ENCODE measurements around the gene SDR42E1. TPM values are rescaled to one million over a fixed set of nuclear protein-coding genes. Genes with fewer than 3 reads are reported as not detected.
"Not testable (repeated sequence)": the region's sequence is repeated elsewhere in the genome, so short reads cannot be mapped to it uniquely, and the experiment has no call there.

The SDR42E1 gene
- total and polyA plus RNA-seq, 7 experiments from 2014 or later, result 2.2 to 12.1 (median 4.6) TPM

GRCh38 chr16:82017911-82018568, 6.8 kb upstream of the SDR42E1 start:
- intact Hi-C loops (cut with micrococcal nuclease), result no loop called here
- H3K4me3 Mint-ChIP-seq, result no peak overlapping the region
- no peak for DNase-seq
- H3K4me3 ChIP-seq (ENCODE audit: low read length), result no peak overlapping the region
- H3K27me3 Mint-ChIP-seq, result peaks cover 18 to 49% (median 39%) of the 10 kb centered on the region in 5 donors
- ChIA-PET POLR2A (no interaction called here), CTCF (no interaction called here)
- H3K27ac ChIP-seq (ENCODE audit: low read depth, low read length), result no peak overlapping the region
- H3K36me3 Mint-ChIP-seq, result no peaks in the 10 kb centered on the region
- H3K27me3 ChIP-seq (ENCODE audit: control insufficient read depth in 2 of 2, insufficient read depth in 2 of 2, low read length in 2 of 2), result peaks cover 0 to 5% of the 10 kb centered on the region in 2 donors
- no peak for ATAC-seq
- H3K4me1 ChIP-seq (ENCODE audit: control insufficient read depth in 2 of 2, insufficient read depth in 2 of 2, low read length in 2 of 2), result no peaks in the 10 kb centered on the region
- peaks cover 0 to 15% (median 4%) of the 10 kb centered on the region in 11 donors for H3K9me3 Mint-ChIP-seq
- H3K27ac Mint-ChIP-seq, result no peak overlapping the region
- H3K4me1 Mint-ChIP-seq, result no peaks in the 10 kb centered on the region
- H3K36me3 ChIP-seq (ENCODE audit: control insufficient read depth in 2 of 3, insufficient read depth in 3 of 3, low read length in 3 of 3), result no peaks in the 10 kb centered on the region
- H3K9me3 ChIP-seq (ENCODE audit: control insufficient read depth in 2 of 3, low read length in 3 of 3), result no peaks in the 10 kb centered on the region

DNA sequence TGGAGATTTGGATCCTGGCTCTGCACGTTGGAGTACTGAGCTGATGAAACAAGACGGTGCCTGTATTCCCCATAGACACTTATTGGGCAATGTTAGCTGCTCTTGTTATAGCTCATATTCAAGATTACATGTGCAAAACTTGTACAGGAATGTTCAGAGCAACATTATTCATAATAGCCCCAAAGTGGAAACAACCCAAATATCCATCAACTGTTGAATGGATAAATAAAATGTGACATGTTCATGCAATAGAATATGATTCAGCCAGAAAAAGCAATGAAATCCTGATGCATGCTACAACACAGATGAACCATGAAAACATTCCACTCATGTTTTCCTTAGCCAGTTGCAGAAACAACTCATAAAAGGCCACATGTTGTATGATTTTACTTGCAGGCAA, 5.7 kb upstream of the SDR42E1 start:
- CTCF ChIA-PET, result no interaction called here
- H3K36me3 Mint-ChIP-seq, result peaks cover 0 to under 1% (median 0%) of the 10 kb centered on the region in 5 donors
- POLR2A ChIA-PET, result no interaction called here
- Histone ChIP-seq H3K4me3 (ENCODE audit: low read length) (no peak overlapping the region), H3K27me3 (ENCODE audit: control insufficient read depth in 2 of 2, insufficient read depth in 2 of 2, low read length in 2 of 2) (peaks cover 0 to 5% of the 10 kb centered on the region in 2 donors), H3K36me3 (ENCODE audit: control insufficient read depth in 2 of 3, insufficient read depth in 3 of 3, low read length in 3 of 3) (no peaks in the 10 kb centered on the region), H3K27ac (ENCODE audit: low read depth, low read length) (no peak overlapping the region), H3K4me1 (ENCODE audit: control insufficient read depth in 2 of 2, insufficient read depth in 2 of 2, low read length in 2 of 2) (no peaks in the 10 kb centered on the region), H3K9me3 (ENCODE audit: control insufficient read depth in 2 of 3, low read length in 3 of 3) (no peaks in the 10 kb centered on the region)
- H3K4me1 Mint-ChIP-seq, result peaks cover 0 to 4% (median under 1%) of the 10 kb centered on the region in 7 donors
- H3K9me3 Mint-ChIP-seq, result peaks cover 0 to 15% (median 5%) of the 10 kb centered on the region in 11 donors
- intact Hi-C loops (cut with micrococcal nuclease), result no loop called here
- no peak for DNase-seq
- H3K4me3 Mint-ChIP-seq, result no peak overlapping the region
- ATAC-seq, result no peak
- H3K27me3 Mint-ChIP-seq, result peaks cover 23 to 49% (median 42%) of the 10 kb centered on the region in 5 donors
- H3K27ac Mint-ChIP-seq, result no peak overlapping the region

- intact Hi-C loops (cut with micrococcal nuclease), result no loop called here
Measured at GRCh38 chr16:82016263-82016662, 5.0 kb upstream of the SDR42E1 start.

DNA sequence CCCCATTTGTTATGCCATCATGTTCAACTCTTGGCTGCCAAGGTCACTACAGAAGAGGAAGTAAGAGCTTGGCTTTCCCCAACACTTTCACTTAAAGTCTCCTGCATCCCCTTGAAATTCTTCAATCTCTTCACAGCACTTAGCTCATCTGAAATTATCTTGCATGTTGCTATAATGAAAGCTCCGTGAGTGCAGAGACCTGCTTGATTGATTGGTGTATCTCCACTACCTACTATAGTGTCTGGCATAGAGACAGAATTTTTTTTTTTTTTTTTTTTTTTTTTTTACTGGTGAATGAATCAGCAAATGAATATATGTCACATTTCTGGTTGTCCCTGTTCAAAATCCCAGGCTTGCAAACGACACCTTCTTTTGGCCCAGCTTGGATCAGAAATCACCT, 1.9 kb upstream of the SDR42E1 start:
- Mint-ChIP-seq H3K9me3 (peaks cover 0 to 41% (median 13%) of the 10 kb centered on the region in 11 donors), H3K27ac (no peak overlapping the region), H3K4me3 (peak overlapping the region in 2 of 10 donors; percentile 18 to 25), H3K36me3 (peaks cover 9 to 27% (median 19%) of the 10 kb centered on the region in 5 donors), H3K27me3 (peaks cover 16 to 34% (median 18%) of the 10 kb centered on the region in 5 donors), H3K4me1 (peaks cover 11 to 24% (median 19%) of the 10 kb centered on the region in 7 donors)
- H3K27ac ChIP-seq (ENCODE audit: low read depth, low read length), result no peak overlapping the region
- peaks cover 0 to 5% of the 10 kb centered on the region in 2 donors for H3K27me3 ChIP-seq (ENCODE audit: control insufficient read depth in 2 of 2, insufficient read depth in 2 of 2, low read length in 2 of 2)
- no peaks in the 10 kb centered on the region for H3K4me1 ChIP-seq (ENCODE audit: control insufficient read depth in 2 of 2, insufficient read depth in 2 of 2, low read length in 2 of 2)
- peaks cover 0 to 7% (median 0%) of the 10 kb centered on the region in 3 experiments for H3K9me3 ChIP-seq (ENCODE audit: control insufficient read depth in 2 of 3, low read length in 3 of 3)
- ChIA-PET POLR2A (interaction anchor here (1.1 kb wide), 1 partner anchor 9 kb away, joined by 3 read pairs; no protein-coding TSS in a partner anchor), CTCF (no interaction called here)
- no peak for DNase-seq
- H3K36me3 ChIP-seq (ENCODE audit: control insufficient read depth in 2 of 3, insufficient read depth in 3 of 3, low read length in 3 of 3), result peaks cover 0 to 10% (median 0%) of the 10 kb centered on the region in 3 experiments
- intact Hi-C loops (cut with micrococcal nuclease), result no loop called here
- ATAC-seq, result no peak
- no peak overlapping the region for H3K4me3 ChIP-seq (ENCODE audit: low read length)

More at GRCh38 chr16:82016263-82016662, 5.0 kb upstream of the SDR42E1 start:
- no peaks in the 10 kb centered on the region for H3K9me3 ChIP-seq (ENCODE audit: control insufficient read depth in 2 of 3, low read length in 3 of 3)
- H3K36me3 Mint-ChIP-seq, result peaks cover 0 to 6% (median 4%) of the 10 kb centered on the region in 5 donors
- DNase-seq, result no peak
- CTCF ChIA-PET, result no interaction called here
- POLR2A ChIA-PET, result no interaction called here
- peaks cover 0 to under 1% (median 0%) of the 10 kb centered on the region in 3 experiments for H3K36me3 ChIP-seq (ENCODE audit: control insufficient read depth in 2 of 3, insufficient read depth in 3 of 3, low read length in 3 of 3)
- H3K4me3 ChIP-seq (ENCODE audit: low read length), result no peak overlapping the region
- H3K27me3 ChIP-seq (ENCODE audit: control insufficient read depth in 2 of 2, insufficient read depth in 2 of 2, low read length in 2 of 2), result peaks cover 0 to 5% of the 10 kb centered on the region in 2 donors
- H3K27ac ChIP-seq (ENCODE audit: low read depth, low read length), result no peak overlapping the region
- peaks cover 0 to 20% (median 6%) of the 10 kb centered on the region in 11 donors for H3K9me3 Mint-ChIP-seq
- no peaks in the 10 kb centered on the region for H3K4me1 ChIP-seq (ENCODE audit: control insufficient read depth in 2 of 2, insufficient read depth in 2 of 2, low read length in 2 of 2)
- H3K4me3 Mint-ChIP-seq, result no peak overlapping the region
- peaks cover 5 to 10% (median 7%) of the 10 kb centered on the region in 7 donors for H3K4me1 Mint-ChIP-seq
- ATAC-seq, result no peak
- H3K27ac Mint-ChIP-seq, result no peak overlapping the region
- peaks cover 25 to 48% (median 39%) of the 10 kb centered on the region in 5 donors for H3K27me3 Mint-ChIP-seq

DNA sequence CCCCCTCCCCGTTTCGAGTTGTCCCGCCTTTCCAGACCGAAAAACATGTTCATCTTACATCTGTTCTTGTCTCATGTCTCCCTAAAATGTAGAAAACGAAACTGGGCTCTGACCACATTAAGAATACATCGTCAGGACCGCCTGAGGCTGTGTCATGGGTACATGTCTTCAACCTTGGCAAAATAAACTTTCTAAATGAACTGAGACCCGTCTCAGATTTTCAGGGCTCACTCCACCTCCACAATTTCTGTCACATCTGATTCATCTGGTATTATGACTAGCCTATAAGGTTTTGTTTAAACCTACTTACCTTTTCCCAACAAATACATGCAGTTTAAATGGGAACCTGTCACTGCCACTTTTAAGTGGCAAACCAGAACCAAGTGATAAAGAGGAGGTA, 621 bp downstream of the SDR42E1 start:
- ChIA-PET POLR2A (no interaction called here), CTCF (interaction anchor here (0.8 kb wide), 1 partner anchor 15 kb away, joined by 3 read pairs; no protein-coding TSS in a partner anchor)
- peaks cover 6 to 28% (median 9%) of the 10 kb centered on the region in 5 donors for H3K27me3 Mint-ChIP-seq
- peaks cover 12 to 30% (median 29%) of the 10 kb centered on the region in 5 donors for H3K36me3 Mint-ChIP-seq
- DNase-seq, result peak in 2 of 9 donors; percentile 2 to 3
- Histone ChIP-seq H3K27ac (ENCODE audit: low read depth, low read length) (peak overlapping the region; percentile 67), H3K27me3 (ENCODE audit: control insufficient read depth in 2 of 2, insufficient read depth in 2 of 2, low read length in 2 of 2) (peaks cover 0 to 5% of the 10 kb centered on the region in 2 donors), H3K4me1 (ENCODE audit: control insufficient read depth in 2 of 2, insufficient read depth in 2 of 2, low read length in 2 of 2) (no peaks in the 10 kb centered on the region), H3K36me3 (ENCODE audit: control insufficient read depth in 2 of 3, insufficient read depth in 3 of 3, low read length in 3 of 3) (peaks cover 0 to 10% (median 0%) of the 10 kb centered on the region in 3 experiments), H3K4me3 (ENCODE audit: low read length) (peak overlapping the region; percentile 75), H3K9me3 (ENCODE audit: control insufficient read depth in 2 of 3, low read length in 3 of 3) (peaks cover 0 to 7% (median 0%) of the 10 kb centered on the region in 3 experiments)
- ATAC-seq, result no peak
- peak overlapping the region; percentile 77 to 96 (median 89) for H3K27ac Mint-ChIP-seq
- peaks cover 12 to 28% (median 22%) of the 10 kb centered on the region in 7 donors for H3K4me1 Mint-ChIP-seq
- peak overlapping the region; percentile 80 to 99 (median 91) for H3K4me3 Mint-ChIP-seq
- intact Hi-C loops (cut with micrococcal nuclease), result loop anchor here in 1 of 2 donors (1.0 to 2.0 kb wide), 2 partner anchors 160 to 696 kb away; partner anchors contain the start of genes GAN and MPHOSPH6
- peaks cover 0 to 37% (median 11%) of the 10 kb centered on the region in 11 donors for H3K9me3 Mint-ChIP-seq

DNA sequence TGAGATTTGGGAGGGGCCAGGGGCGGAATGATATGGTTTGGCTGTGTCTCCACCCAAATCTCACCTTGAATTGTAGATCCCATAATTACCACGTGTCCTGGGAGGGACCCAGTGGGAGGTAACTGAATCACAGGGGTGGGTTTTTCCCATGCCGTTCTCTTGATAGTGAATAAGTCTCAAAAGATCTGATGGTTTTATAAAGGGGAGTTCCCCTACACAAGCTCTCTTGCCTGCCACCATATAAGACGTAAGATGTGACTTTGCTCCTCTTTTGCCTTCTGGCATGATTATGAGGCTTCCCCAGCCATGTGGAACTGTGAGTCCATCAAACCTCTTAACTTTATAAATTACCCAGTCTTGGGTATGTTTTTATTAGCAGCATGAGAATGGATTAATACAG, 1.5 kb downstream of the SDR42E1 start:
- Mint-ChIP-seq H3K27me3 (peaks cover 5 to 27% (median 7%) of the 10 kb centered on the region in 5 donors), H3K36me3 (peaks cover 12 to 38% (median 34%) of the 10 kb centered on the region in 5 donors), H3K4me3 (peak overlapping the region in 9 of 10 donors; percentile 9 to 97 (median 57)), H3K9me3 (peaks cover 0 to 30% (median 9%) of the 10 kb centered on the region in 11 donors), H3K4me1 (peaks cover 16 to 28% (median 24%) of the 10 kb centered on the region in 7 donors)
- DNase-seq; H3K27ac Mint-ChIP-seq; H3K27ac ChIP-seq (ENCODE audit: low read depth, low read length); H3K4me3 ChIP-seq (ENCODE audit: low read length); H3K36me3 ChIP-seq (ENCODE audit: control insufficient read depth in 2 of 3, insufficient read depth in 3 of 3, low read length in 3 of 3); H3K27me3 ChIP-seq (ENCODE audit: control insufficient read depth in 2 of 2, insufficient read depth in 2 of 2, low read length in 2 of 2); ATAC-seq; H3K4me1 ChIP-seq (ENCODE audit: control insufficient read depth in 2 of 2, insufficient read depth in 2 of 2, low read length in 2 of 2); CTCF ChIA-PET; H3K9me3 ChIP-seq (ENCODE audit: control insufficient read depth in 2 of 3, low read length in 3 of 3); POLR2A ChIA-PET: not testable (repeated sequence)
- intact Hi-C loops (cut with micrococcal nuclease), result loop anchor here in 1 of 2 donors (2.0 kb wide), 1 partner anchor 695 kb away; the partner anchor contains the start of gene GAN
